Measurements from ENCODE around the gene PDCD11.

The PDCD11 gene

DNA sequence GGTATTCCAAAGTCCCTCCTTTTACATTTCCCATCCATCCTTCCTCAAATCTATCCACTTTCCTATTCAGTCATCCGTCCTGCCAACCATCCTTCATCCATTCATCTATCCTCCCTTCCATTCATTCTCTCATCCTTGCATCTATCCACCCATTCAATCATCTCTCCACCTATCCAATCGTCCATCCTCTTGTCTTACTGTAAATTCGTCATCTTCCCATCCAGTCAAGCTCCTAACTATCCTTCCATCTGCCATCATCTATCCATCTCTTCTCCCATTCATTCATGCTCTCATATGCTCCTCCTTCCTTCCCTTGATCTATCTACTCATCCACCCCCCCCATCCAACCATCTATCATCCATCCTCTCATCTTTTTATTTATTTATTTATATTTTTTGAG lies 77.7 kb downstream of the PDCD11 start:
- Histone ChIP-seq H3K4me3 (replicated peaks; ENCODE audit: insufficient read depth, low read length) (no peak overlapping the region), H3K27ac (replicated peaks) (no peak overlapping the region), H3K27me3 (ENCODE audit: insufficient read depth, poor library complexity, severe bottlenecking) (no peaks in the 10 kb centered on the region)
- DNase-seq (ENCODE audit: low read depth in 1 of 2, low spot score in 1 of 2), result no peak
- TF ChIP-seq SPI1 (IDR thresholded peaks at IDR 0.05; ENCODE audit: borderline replicate concordance, low read depth) (no peak), GABPA (IDR thresholded peaks at IDR 0.05; ENCODE audit: low read depth) (no peak), POLR2AphosphoS5 (IDR thresholded peaks at IDR 0.05; ENCODE audit: low read depth) (no peak)
- TF ChIP-seq, protein P1, sequence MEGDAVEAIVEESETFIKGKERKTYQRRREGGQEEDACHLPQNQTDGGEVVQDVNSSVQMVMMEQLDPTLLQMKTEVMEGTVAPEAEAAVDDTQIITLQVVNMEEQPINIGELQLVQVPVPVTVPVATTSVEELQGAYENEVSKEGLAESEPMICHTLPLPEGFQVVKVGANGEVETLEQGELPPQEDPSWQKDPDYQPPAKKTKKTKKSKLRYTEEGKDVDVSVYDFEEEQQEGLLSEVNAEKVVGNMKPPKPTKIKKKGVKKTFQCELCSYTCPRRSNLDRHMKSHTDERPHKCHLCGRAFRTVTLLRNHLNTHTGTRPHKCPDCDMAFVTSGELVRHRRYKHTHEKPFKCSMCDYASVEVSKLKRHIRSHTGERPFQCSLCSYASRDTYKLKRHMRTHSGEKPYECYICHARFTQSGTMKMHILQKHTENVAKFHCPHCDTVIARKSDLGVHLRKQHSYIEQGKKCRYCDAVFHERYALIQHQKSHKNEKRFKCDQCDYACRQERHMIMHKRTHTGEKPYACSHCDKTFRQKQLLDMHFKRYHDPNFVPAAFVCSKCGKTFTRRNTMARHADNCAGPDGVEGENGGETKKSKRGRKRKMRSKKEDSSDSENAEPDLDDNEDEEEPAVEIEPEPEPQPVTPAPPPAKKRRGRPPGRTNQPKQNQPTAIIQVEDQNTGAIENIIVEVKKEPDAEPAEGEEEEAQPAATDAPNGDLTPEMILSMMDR (IDR thresholded peaks at IDR 0.05; ENCODE audit: insufficient read depth, low read length), result no peak
- TF ChIP-seq, protein P2, sequence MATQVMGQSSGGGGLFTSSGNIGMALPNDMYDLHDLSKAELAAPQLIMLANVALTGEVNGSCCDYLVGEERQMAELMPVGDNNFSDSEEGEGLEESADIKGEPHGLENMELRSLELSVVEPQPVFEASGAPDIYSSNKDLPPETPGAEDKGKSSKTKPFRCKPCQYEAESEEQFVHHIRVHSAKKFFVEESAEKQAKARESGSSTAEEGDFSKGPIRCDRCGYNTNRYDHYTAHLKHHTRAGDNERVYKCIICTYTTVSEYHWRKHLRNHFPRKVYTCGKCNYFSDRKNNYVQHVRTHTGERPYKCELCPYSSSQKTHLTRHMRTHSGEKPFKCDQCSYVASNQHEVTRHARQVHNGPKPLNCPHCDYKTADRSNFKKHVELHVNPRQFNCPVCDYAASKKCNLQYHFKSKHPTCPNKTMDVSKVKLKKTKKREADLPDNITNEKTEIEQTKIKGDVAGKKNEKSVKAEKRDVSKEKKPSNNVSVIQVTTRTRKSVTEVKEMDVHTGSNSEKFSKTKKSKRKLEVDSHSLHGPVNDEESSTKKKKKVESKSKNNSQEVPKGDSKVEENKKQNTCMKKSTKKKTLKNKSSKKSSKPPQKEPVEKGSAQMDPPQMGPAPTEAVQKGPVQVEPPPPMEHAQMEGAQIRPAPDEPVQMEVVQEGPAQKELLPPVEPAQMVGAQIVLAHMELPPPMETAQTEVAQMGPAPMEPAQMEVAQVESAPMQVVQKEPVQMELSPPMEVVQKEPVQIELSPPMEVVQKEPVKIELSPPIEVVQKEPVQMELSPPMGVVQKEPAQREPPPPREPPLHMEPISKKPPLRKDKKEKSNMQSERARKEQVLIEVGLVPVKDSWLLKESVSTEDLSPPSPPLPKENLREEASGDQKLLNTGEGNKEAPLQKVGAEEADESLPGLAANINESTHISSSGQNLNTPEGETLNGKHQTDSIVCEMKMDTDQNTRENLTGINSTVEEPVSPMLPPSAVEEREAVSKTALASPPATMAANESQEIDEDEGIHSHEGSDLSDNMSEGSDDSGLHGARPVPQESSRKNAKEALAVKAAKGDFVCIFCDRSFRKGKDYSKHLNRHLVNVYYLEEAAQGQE (IDR thresholded peaks at IDR 0.05; ENCODE audit: insufficient replicate concordance, low read depth), result no peak

DNA sequence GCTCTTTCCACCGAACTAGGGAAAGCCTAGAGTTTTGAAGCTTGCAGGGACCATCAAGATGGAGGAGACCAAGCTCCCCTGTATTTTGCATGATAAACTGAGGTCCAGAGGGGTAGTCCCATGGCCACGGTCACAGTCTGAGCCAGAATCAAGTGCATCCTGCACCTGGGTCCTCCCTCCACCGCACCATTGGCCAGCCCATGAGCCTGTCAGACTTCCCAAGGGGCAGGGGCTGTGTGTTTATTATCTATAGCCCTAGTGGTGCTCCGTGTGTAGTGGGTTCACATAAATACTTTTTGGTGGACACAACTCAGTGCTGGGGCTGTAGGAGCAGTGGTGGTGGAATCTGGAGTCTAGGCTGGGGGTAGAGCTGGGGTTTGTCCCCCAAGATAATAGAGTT lies 79.0 kb downstream of the PDCD11 start:
- Histone ChIP-seq H3K27ac (replicated peaks) (no peak overlapping the region), H3K27me3 (ENCODE audit: insufficient read depth, poor library complexity, severe bottlenecking) (no peaks in the 10 kb centered on the region), H3K4me3 (replicated peaks; ENCODE audit: insufficient read depth, low read length) (no peak overlapping the region)
- no peak for DNase-seq (ENCODE audit: low read depth in 1 of 2, low spot score in 1 of 2)
- TF ChIP-seq SPI1 (IDR thresholded peaks at IDR 0.05; ENCODE audit: borderline replicate concordance, low read depth) (no peak), POLR2AphosphoS5 (IDR thresholded peaks at IDR 0.05; ENCODE audit: low read depth) (no peak), GABPA (IDR thresholded peaks at IDR 0.05; ENCODE audit: low read depth) (no peak)
- TF ChIP-seq, protein P1 (IDR thresholded peaks at IDR 0.05; ENCODE audit: insufficient read depth, low read length), result no peak
- TF ChIP-seq, protein P2 (IDR thresholded peaks at IDR 0.05; ENCODE audit: insufficient replicate concordance, low read depth), result no peak

DNA sequence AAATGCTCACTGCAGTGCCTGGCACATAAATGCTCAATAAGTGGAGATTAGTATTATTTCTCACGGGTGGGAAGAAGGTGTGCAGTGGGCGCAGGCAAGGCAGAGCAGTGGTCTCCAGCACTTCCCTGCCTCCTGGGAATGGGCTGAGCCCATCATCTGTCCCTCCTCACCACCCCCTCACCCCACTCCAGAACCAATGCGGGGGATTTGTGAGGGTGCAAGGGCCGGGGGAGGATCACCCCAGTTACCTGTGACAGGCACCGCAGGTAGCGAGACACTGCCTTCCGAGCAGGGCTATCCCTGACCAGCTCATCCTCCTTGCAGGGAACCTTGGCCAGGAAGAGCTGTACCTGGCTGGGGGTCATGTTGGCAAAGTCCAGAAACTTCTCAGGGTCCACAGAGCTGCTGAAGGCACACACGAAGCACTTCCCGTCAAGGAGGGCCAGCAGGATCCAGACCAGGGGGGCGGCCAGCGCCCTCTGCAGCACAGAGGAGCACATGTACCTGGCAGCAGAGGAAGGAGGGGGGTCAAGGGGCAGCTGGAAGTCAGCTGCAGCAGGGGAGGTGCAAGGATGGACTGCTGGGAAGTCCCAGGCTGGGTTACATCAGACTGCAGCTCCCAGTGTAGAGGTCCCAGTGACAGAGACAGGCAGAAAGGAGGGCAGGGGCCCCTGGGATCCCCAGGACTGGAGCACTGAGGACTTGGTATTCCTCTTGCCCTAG lies 79.8 kb downstream of the PDCD11 start:
- TF ChIP-seq GABPA (IDR thresholded peaks at IDR 0.05; ENCODE audit: low read depth), result no peak
- TF ChIP-seq SPI1 (IDR thresholded peaks at IDR 0.05; ENCODE audit: borderline replicate concordance, low read depth), result no peak
- TF ChIP-seq, protein P1 (IDR thresholded peaks at IDR 0.05; ENCODE audit: insufficient read depth, low read length), result no peak
- TF ChIP-seq, protein P2 (IDR thresholded peaks at IDR 0.05; ENCODE audit: insufficient replicate concordance, low read depth), result no peak
- TF ChIP-seq POLR2AphosphoS5 (IDR thresholded peaks at IDR 0.05; ENCODE audit: low read depth), result no peak
- DNase-seq (ENCODE audit: low read depth in 1 of 2, low spot score in 1 of 2), result peak in 1 of 2 experiments; percentile 16
- no peak overlapping the region for H3K4me3 ChIP-seq (replicated peaks; ENCODE audit: insufficient read depth, low read length)
- H3K27ac ChIP-seq (replicated peaks), result no peak overlapping the region
- no peaks in the 10 kb centered on the region for H3K27me3 ChIP-seq (ENCODE audit: insufficient read depth, poor library complexity, severe bottlenecking)

Measured in HL-60 (cell line).